GM12878 (cell line): ENCODE measurements around the gene FAM221B. TPM values are rescaled to one million over a fixed set of nuclear protein-coding genes. Genes with fewer than 3 reads are reported as not detected.

ENCODE experiments used
- CBX5 ChIP-seq: sonication (generic); IDR thresholded peaks from 2 replicates; pipeline ENCODE4 v1.6.1; 2016; ENCODE audit warnings: low read depth, moderate library complexity, mild to moderate bottlenecking, inconsistent platforms
- EED ChIP-seq: sonication (generic); IDR thresholded peaks from 2 replicates; pipeline ENCODE4 v1.6.1; 2016; ENCODE audit warnings: antibody characterized with exemption, low read depth
- EZH2 ChIP-seq: IDR thresholded peaks from 2 replicates; pipeline ENCODE4 v1.6.1; 2012; ENCODE audit warnings: low read depth, mild to moderate bottlenecking, control low read depth, inconsistent platforms, low read length, borderline replicate concordance; ENCODE audit not compliant: control insufficient read depth
- HDGF ChIP-seq: fragments of 450-650 bp; IDR thresholded peaks from 2 replicates; pipeline ENCODE4 v1.6.1; 2016; ENCODE audit warnings: antibody characterized with exemption
- IKZF2 ChIP-seq, 2 experiments: fragments of 450-650 bp; IDR thresholded peaks; 2 replicates each; pipeline ENCODE4 v1.6.1; 2017; ENCODE audit warnings: mild to moderate bottlenecking in 2 of 2, moderate library complexity in 2 of 2
- NFIC ChIP-seq: IDR thresholded peaks from 2 replicates; pipeline ENCODE4 v1.6.1; 2012; ENCODE audit warnings: low read depth, mild to moderate bottlenecking, inconsistent platforms, low read length, moderate library complexity
- NR2F1 ChIP-seq: fragments of 450-650 bp; conservative IDR thresholded peaks from 2 replicates; pipeline ENCODE4 v1.6.1; 2017; ENCODE audit warnings: mild to moderate bottlenecking
- POU2F2 ChIP-seq: IDR thresholded peaks from 3 replicates; pipeline ENCODE4 v1.6.1; 2011; ENCODE audit warnings: low read depth, mild to moderate bottlenecking, low read length, borderline replicate concordance
- REST ChIP-seq: IDR thresholded peaks from 2 replicates; pipeline ENCODE4 v1.6.1; 2012; ENCODE audit warnings: mild to moderate bottlenecking, low read depth, low read length
- SMAD1 ChIP-seq: fragments of 450-650 bp; IDR thresholded peaks from 2 replicates; pipeline ENCODE4 v1.6.1; 2018; ENCODE audit warnings: mild to moderate bottlenecking, low read depth; ENCODE audit not compliant: partially characterized antibody
- SREBF1 ChIP-seq: IDR thresholded peaks from 2 replicates; pipeline ENCODE4 v1.6.1; 2012; ENCODE audit warnings: mild to moderate bottlenecking, low read length
- TBL1XR1 ChIP-seq: IDR thresholded peaks from 2 replicates; pipeline ENCODE4 v1.6.1; 2012; ENCODE audit warnings: low read depth, low read length, improper control_type of control experiment
- ZBTB40 ChIP-seq: fragments of 450-650 bp; IDR thresholded peaks from 2 replicates; pipeline ENCODE4 v1.6.1; 2016; ENCODE audit warnings: mild to moderate bottlenecking, moderate library complexity, borderline replicate concordance
- ZNF274 ChIP-seq: IDR thresholded peaks from one replicate; pipeline ENCODE4 v1.8.0; 2011; ENCODE audit not compliant: insufficient read length, insufficient read depth
- ZNF622 ChIP-seq: fragments of 450-650 bp; IDR thresholded peaks from 2 replicates; pipeline ENCODE4 v1.6.1; 2017; ENCODE audit warnings: mild to moderate bottlenecking, inconsistent platforms
- polyA plus RNA-seq, 11 experiments: library from polyadenylated mRNA; depleted of rRNA in 4 of 11; unstranded in 6 of 11; stranded (reverse) in 5 of 11; fragments of >200 nt; fragmentation: Nextera tagmentation in 4 of 11; fragmentation: Illumina TruSeq in 1 of 11; extraction: Ambion mirVana in 4 of 11; extraction: Trizol in 1 of 11; gene quantifications; 1 replicate in 1 of 11; 2 replicates in 10 of 11; pipeline versions ENCODE4 v1.2.1 to v1.2.3, GENCODE V29; 2011 to 2016; ENCODE audit warnings: inconsistent platforms in 2 of 11, missing spikeins in 2 of 11, low read depth in 1 of 11
- total RNA-seq, 4 experiments: library from RNA; depleted of rRNA in 3 of 4; stranded (reverse); fragments of >200 nt in 3 of 4; fragmentation: Illumina TruSeq in 1 of 4; extraction: Trizol in 1 of 4; gene quantifications; 2 replicates each; pipeline versions ENCODE4 v1.2.1 to v1.2.3, GENCODE V29; 2013 to 2021
- TF ChIP-seq, protein P1 (sequence below): fragments of 450-650 bp; IDR thresholded peaks from 2 replicates; pipeline ENCODE4 v1.6.1; 2017; ENCODE audit warnings: mild to moderate bottlenecking, low read depth, inconsistent platforms; ENCODE audit not compliant: poor library complexity, severe bottlenecking
- TF ChIP-seq, protein P2 (sequence below): IDR thresholded peaks from 2 replicates; pipeline ENCODE4 v1.6.1; 2012; ENCODE audit warnings: low read length, inconsistent platforms

FAM221B gene
- total and polyA plus RNA-seq, 10 of the 15 experiments (the other 5 are each of a cell fraction or from before 2014, with no cell fraction given) = 0.02 to 0.12 (median 0.04) TPM; not detected in 5

DNA sequence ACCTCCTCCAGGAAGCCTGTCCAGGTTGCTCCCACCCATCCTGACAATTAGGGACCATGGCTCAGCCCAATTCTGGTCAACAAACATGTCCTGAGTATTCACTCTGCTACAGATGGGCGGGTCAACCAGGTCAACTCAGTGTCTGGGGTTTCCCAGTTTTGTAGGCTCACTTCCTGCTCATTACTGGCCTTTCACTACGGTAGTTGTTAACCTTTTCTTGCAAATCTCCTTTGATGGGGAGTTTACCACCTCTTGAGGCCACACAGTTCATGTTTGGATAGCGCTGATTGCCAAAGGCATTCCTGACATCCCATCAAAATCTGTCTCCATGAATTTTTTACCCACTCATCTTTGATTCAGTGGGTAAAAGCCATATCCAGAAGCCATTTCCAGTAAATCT lies 14.3 kb upstream of the FAM221B start (continued):
- TF ChIP-seq SMAD1 (no peak), ZNF274 (no peak), EZH2 (no peak), EED (no peak; the same call in 1 of the 2 replicates), ZNF622 (no peak), POU2F2 (peak; percentile 19; the same call in 1 of the 3 replicates), NFIC (no peak), CBX5 (no peak), IKZF2 (IDR thresholded peaks at IDR 0.05) (peak; percentile 69 to 70; a peak in 2 of 4 replicates), TBL1XR1 (no peak), HDGF (no peak), ZBTB40 (no peak; the same call in 1 of the 2 replicates), NR2F1 (peak; percentile 97), SREBF1 (no peak), REST (no peak)
- TF ChIP-seq, protein P1, sequence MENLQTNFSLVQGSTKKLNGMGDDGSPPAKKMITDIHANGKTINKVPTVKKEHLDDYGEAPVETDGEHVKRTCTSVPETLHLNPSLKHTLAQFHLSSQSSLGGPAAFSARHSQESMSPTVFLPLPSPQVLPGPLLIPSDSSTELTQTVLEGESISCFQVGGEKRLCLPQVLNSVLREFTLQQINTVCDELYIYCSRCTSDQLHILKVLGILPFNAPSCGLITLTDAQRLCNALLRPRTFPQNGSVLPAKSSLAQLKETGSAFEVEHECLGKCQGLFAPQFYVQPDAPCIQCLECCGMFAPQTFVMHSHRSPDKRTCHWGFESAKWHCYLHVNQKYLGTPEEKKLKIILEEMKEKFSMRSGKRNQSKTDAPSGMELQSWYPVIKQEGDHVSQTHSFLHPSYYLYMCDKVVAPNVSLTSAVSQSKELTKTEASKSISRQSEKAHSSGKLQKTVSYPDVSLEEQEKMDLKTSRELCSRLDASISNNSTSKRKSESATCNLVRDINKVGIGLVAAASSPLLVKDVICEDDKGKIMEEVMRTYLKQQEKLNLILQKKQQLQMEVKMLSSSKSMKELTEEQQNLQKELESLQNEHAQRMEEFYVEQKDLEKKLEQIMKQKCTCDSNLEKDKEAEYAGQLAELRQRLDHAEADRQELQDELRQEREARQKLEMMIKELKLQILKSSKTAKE = no peak
- TF ChIP-seq, protein P2, sequence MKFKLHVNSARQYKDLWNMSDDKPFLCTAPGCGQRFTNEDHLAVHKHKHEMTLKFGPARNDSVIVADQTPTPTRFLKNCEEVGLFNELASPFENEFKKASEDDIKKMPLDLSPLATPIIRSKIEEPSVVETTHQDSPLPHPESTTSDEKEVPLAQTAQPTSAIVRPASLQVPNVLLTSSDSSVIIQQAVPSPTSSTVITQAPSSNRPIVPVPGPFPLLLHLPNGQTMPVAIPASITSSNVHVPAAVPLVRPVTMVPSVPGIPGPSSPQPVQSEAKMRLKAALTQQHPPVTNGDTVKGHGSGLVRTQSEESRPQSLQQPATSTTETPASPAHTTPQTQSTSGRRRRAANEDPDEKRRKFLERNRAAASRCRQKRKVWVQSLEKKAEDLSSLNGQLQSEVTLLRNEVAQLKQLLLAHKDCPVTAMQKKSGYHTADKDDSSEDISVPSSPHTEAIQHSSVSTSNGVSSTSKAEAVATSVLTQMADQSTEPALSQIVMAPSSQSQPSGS = no peak
